Prostate gland (tissue), 2 donors: Measurements from ENCODE around the gene FLOT1.

ENCODE experiments used
- CTCF ChIP-seq, 4 experiments: fragments of 200-600 bp in 2 of 4; fragments of 450-650 bp in 2 of 4; sonication (generic) in 2 of 4; IDR thresholded peaks; 1 replicate in 3 of 4; 2 replicates in 1 of 4; pipeline ENCODE4 v1.5.1; 2016 to 2019; ENCODE audit warnings: antibody characterized with exemption in 4 of 4, mild to moderate bottlenecking in 2 of 4, moderate library complexity in 2 of 4
- POLR2A ChIP-seq: fragments of 450-650 bp; IDR thresholded peaks from one replicate; pipeline ENCODE4 v1.6.1; 2016; ENCODE audit warnings: antibody characterized with exemption, mild to moderate bottlenecking
- POLR2AphosphoS5 ChIP-seq: sonication (generic); formaldehyde crosslinking; IDR thresholded peaks from one replicate; pipeline ENCODE4 v1.6.1; 2017; ENCODE audit warnings: antibody characterized with exemption

DNA sequence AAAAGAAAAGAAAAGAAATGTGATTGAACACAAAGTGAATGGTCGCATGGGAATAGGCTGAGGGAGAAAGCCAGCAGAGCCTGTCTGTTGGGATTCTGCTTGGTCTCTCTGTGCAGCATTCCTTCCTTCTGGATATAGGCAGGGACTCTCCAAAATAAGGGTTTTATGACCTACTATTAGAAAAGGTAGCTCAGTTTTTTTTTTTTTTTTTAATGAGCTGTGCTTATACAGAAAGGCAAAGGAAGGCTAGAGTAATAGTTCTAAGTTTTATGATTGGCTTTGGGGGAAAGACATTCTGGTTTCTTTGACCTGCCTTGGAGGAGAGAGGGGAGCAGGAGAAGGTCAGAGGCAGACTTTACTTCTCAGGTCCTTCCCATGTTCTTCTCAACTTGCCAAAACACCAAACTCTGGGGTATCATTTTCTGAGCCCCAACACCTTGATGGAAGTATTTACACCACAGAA lies 20.7 kb upstream of the FLOT1 start:
- TF ChIP-seq CTCF (IDR thresholded peaks at IDR 0.05) (no peak), POLR2AphosphoS5 (no peak), POLR2A (no peak)
